Measurements from ENCODE around the gene DIP2C. TPM values are rescaled to one million over a fixed set of nuclear protein-coding genes. Genes with fewer than 3 reads are reported as not detected.

DIP2C gene
- total RNA-seq, 4 donors from 2014 or later, result 8.4 to 22.7 (median 16.8) TPM

GRCh38 chr10:234708-235406 is 454.6 kb downstream of the DIP2C start:
- Histone ChIP-seq H3K4me3 (no peak overlapping the region), H3K36me3 (peaks cover 0 to 19% (median 0%) of the 10 kb centered on the region in 3 donors), H3K27ac (no peak overlapping the region), H3K27me3 (no peaks in the 10 kb centered on the region), H3K9me3 (no peaks in the 10 kb centered on the region), H3K4me1 (no peaks in the 10 kb centered on the region)
- no peak for DNase-seq
- TF ChIP-seq CTCF (IDR thresholded peaks at IDR 0.05) (no peak), POLR2A (IDR thresholded peaks at IDR 0.05) (no peak)

GRCh38 chr10:232878-233277 is 456.6 kb downstream of the DIP2C start:
- Histone ChIP-seq H3K9me3 (no peaks in the 10 kb centered on the region), H3K27me3 (no peaks in the 10 kb centered on the region), H3K4me1 (no peaks in the 10 kb centered on the region), H3K27ac (no peak overlapping the region), H3K4me3 (no peak overlapping the region), H3K36me3 (peaks cover 0 to 13% (median 0%) of the 10 kb centered on the region in 3 donors)
- DNase-seq, result no peak
- no peak for TF ChIP-seq POLR2A (IDR thresholded peaks at IDR 0.05)
- TF ChIP-seq CTCF (IDR thresholded peaks at IDR 0.05), result no peak

GRCh38 chr10:232061-232460 is 457.4 kb downstream of the DIP2C start:
- no peak overlapping the region for H3K27ac ChIP-seq
- no peaks in the 10 kb centered on the region for H3K4me1 ChIP-seq
- H3K36me3 ChIP-seq, result peaks cover 0 to 5% (median 0%) of the 10 kb centered on the region in 3 donors
- H3K4me3 ChIP-seq, result no peak overlapping the region
- no peaks in the 10 kb centered on the region for H3K27me3 ChIP-seq
- no peak for DNase-seq
- H3K9me3 ChIP-seq, result no peaks in the 10 kb centered on the region
- TF ChIP-seq POLR2A (IDR thresholded peaks at IDR 0.05) (no peak), CTCF (IDR thresholded peaks at IDR 0.05) (no peak)

- Histone ChIP-seq H3K4me3 (no peak overlapping the region), H3K36me3 (no peaks in the 10 kb centered on the region), H3K27ac (no peak overlapping the region), H3K4me1 (no peaks in the 10 kb centered on the region), H3K9me3 (no peaks in the 10 kb centered on the region), H3K27me3 (no peaks in the 10 kb centered on the region)
- TF ChIP-seq CTCF (IDR thresholded peaks at IDR 0.05) (peak in 3 of 6 experiments; percentile 3 to 21 (median 11)), POLR2A (IDR thresholded peaks at IDR 0.05) (no peak)
- no peak for DNase-seq
Measured at GRCh38 chr10:230758-231157, 458.7 kb downstream of the DIP2C start.

GRCh38 chr10:228366-228765 is 461.1 kb downstream of the DIP2C start:
- no peak for DNase-seq
- TF ChIP-seq CTCF (IDR thresholded peaks at IDR 0.05) (no peak), POLR2A (IDR thresholded peaks at IDR 0.05) (no peak)
- no peaks in the 10 kb centered on the region for H3K4me1 ChIP-seq
- no peaks in the 10 kb centered on the region for H3K27me3 ChIP-seq
- no peak overlapping the region for H3K27ac ChIP-seq
- no peaks in the 10 kb centered on the region for H3K36me3 ChIP-seq
- no peak overlapping the region for H3K4me3 ChIP-seq
- H3K9me3 ChIP-seq, result no peaks in the 10 kb centered on the region
